Body of pancreas (tissue), 4 donors: Measurements from ENCODE around the gene ARHGAP18. TPM values are rescaled to one million over a fixed set of nuclear protein-coding genes. Genes with fewer than 3 reads are reported as not detected.

Experiments
- ATAC-seq: fragments of 150-250 bp; one replicate; pipeline ENCODE4 v1.9.1; 2016
- DNase-seq, 4 donors: peaks; one replicate each; pipeline ENCODE4 v3.0.0-alpha.2; 2019
- H3K27ac ChIP-seq, 4 donors: fragments of 200-600 bp; sonication (generic); 1 replicate in 3 of 4; 2 replicates in 1 of 4; pipeline versions ENCODE4 v1.5.1 to v1.6.1; 2016 to 2019; ENCODE audit warnings: mild to moderate bottlenecking in 1 of 4, mixed read lengths in 1 of 4, moderate library complexity in 1 of 4
- H3K27me3 ChIP-seq, 2 donors: fragments of 200-600 bp; sonication (generic); one replicate each; pipeline ENCODE4 v1.6.0; 2016; ENCODE audit warnings: mild to moderate bottlenecking in 1 of 2
- H3K36me3 ChIP-seq, 2 donors: fragments of 200-600 bp; sonication (generic); replicated peaks in 1 of 2; 2 replicates each; pipeline ENCODE4 v1.5.1; 2016; ENCODE audit warnings: low read depth in 2 of 2; ENCODE audit not compliant: insufficient read depth in 1 of 2
- H3K4me1 ChIP-seq: fragments of 200-600 bp; sonication (generic); one replicate; pipeline ENCODE4 v1.6.0; 2016
- H3K4me3 ChIP-seq, 2 donors: fragments of 200-600 bp; sonication (generic); 1 replicate in 1 of 2; 2 replicates in 1 of 2; pipeline ENCODE4 v1.5.1; 2016 to 2019
- H3K9me3 ChIP-seq, 3 donors: fragments of 200-600 bp; sonication (generic); 1 replicate in 2 of 3; 2 replicates in 1 of 3; pipeline ENCODE4 v1.5.1; 2016
- POLR2A ChIP-seq, 3 donors: fragments of 450-650 bp; IDR thresholded peaks; one replicate each; pipeline ENCODE4 v1.6.1; 2016; ENCODE audit warnings: antibody characterized with exemption in 3 of 3, mild to moderate bottlenecking in 2 of 3
- WGBS, 2 donors: methylation state at CpG; one replicate each; pipeline ENCODE4 v1.1.5; 2017; 5-methylcytosine and 5-hydroxymethylcytosine counted together
- intact Hi-C: fragments of 100-400 bp; cut with DNase I; formaldehyde crosslinking; loops from one replicate; pipeline ENCODE4 v1.15.1; 2023
- total RNA-seq, 2 donors: library from RNA; depleted of rRNA; stranded (reverse); fragments of >200 nt; gene quantifications; one replicate each; pipeline ENCODE4 v1.1.0, GENCODE V29; 2016
- TF ChIP-seq, protein P1 (sequence below), 7 experiments: fragments of 450-650 bp in 4 of 7; fragments of 200-600 bp in 3 of 7; sonication (generic) in 3 of 7; IDR thresholded peaks; one replicate each; pipeline ENCODE4 v1.5.1; 2016 to 2019; ENCODE audit warnings: antibody characterized with exemption in 7 of 7

The ARHGAP18 gene
- total RNA-seq, 2 donors from 2014 or later, result 16.2 to 30.6 TPM

DNA sequence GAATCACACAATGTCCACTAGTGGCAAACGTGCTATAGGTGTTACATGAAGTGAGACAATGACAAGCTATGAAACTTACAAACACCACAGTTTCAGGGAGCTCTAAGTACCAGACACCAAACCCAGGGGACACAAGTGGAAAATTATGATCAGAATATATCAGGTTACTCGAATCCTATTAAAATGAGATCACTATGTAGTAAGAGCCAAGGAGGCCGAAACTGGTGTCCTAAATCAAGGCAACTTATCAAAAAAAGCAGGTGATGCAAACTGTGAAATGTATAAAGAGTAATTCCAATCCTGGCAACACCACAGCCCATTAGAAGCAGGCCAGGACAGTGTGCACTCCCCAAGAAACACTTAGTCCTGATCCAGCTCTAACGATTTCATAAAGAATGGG, 100.3 kb downstream of the ARHGAP18 start:
- H3K4me3 ChIP-seq, result no peak overlapping the region
- no peaks in the 10 kb centered on the region for H3K27me3 ChIP-seq
- intact Hi-C loops, result no loop called here
- no peak overlapping the region for H3K27ac ChIP-seq
- DNase-seq (no peak), ATAC-seq (no peak)
- no peaks in the 10 kb centered on the region for H3K9me3 ChIP-seq
- 70 to 71% methylated on average over 4 of the region's 4 CpGs for WGBS, 2 donors
- H3K4me1 ChIP-seq, result no peaks in the 10 kb centered on the region
- TF ChIP-seq POLR2A (IDR thresholded peaks at IDR 0.05), result no peak
- TF ChIP-seq, protein P1, sequence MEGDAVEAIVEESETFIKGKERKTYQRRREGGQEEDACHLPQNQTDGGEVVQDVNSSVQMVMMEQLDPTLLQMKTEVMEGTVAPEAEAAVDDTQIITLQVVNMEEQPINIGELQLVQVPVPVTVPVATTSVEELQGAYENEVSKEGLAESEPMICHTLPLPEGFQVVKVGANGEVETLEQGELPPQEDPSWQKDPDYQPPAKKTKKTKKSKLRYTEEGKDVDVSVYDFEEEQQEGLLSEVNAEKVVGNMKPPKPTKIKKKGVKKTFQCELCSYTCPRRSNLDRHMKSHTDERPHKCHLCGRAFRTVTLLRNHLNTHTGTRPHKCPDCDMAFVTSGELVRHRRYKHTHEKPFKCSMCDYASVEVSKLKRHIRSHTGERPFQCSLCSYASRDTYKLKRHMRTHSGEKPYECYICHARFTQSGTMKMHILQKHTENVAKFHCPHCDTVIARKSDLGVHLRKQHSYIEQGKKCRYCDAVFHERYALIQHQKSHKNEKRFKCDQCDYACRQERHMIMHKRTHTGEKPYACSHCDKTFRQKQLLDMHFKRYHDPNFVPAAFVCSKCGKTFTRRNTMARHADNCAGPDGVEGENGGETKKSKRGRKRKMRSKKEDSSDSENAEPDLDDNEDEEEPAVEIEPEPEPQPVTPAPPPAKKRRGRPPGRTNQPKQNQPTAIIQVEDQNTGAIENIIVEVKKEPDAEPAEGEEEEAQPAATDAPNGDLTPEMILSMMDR (IDR thresholded peaks at IDR 0.05), result no peak
- H3K36me3 ChIP-seq, result peaks cover 0 to 4% of the 10 kb centered on the region in 2 donors

DNA sequence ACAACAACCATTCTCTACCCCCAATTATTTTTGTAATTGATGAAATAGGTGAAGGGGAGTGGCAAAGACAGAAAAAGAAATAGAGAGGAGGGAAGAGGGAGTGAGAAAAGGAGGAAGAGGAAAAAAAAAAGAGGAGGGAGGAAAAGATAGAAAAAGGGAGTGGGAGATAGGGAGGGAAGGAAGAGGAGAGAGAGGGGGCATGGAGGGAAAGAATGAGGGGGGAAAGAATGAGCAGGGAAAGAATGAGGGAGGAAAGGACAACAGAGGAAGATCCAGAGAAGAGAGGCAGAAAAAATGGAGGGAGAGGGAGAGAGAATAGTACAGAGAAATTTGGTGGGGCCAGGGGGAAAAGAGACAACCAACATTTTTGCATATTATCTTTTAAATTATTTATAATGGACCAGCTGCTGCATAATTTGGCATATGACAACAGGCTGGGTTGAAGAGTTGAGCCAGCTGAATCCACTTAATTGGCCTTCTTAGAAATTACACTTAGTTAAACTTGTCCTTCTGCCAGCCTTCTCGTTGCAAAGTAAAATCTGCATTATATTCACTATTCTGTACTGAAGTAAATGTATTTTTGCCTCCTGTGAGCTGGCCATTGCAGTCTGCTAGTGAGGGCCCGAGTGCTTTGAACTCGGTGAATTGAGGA, 101.0 kb downstream of the ARHGAP18 start:
- H3K4me1 ChIP-seq, result no peaks in the 10 kb centered on the region
- TF ChIP-seq POLR2A (IDR thresholded peaks at IDR 0.05), result no peak
- TF ChIP-seq, protein P1 (IDR thresholded peaks at IDR 0.05), result no peak
- no peaks in the 10 kb centered on the region for H3K9me3 ChIP-seq
- no peak for DNase-seq
- no peak for ATAC-seq
- H3K27me3 ChIP-seq, result no peaks in the 10 kb centered on the region
- intact Hi-C loops, result no loop called here
- no peak overlapping the region for H3K27ac ChIP-seq
- H3K4me3 ChIP-seq, result no peak overlapping the region
- H3K36me3 ChIP-seq, result peaks cover 0 to 4% of the 10 kb centered on the region in 2 donors
- WGBS, 2 donors, result 68 to 87% methylated on average over 3 of the region's 3 CpGs

DNA sequence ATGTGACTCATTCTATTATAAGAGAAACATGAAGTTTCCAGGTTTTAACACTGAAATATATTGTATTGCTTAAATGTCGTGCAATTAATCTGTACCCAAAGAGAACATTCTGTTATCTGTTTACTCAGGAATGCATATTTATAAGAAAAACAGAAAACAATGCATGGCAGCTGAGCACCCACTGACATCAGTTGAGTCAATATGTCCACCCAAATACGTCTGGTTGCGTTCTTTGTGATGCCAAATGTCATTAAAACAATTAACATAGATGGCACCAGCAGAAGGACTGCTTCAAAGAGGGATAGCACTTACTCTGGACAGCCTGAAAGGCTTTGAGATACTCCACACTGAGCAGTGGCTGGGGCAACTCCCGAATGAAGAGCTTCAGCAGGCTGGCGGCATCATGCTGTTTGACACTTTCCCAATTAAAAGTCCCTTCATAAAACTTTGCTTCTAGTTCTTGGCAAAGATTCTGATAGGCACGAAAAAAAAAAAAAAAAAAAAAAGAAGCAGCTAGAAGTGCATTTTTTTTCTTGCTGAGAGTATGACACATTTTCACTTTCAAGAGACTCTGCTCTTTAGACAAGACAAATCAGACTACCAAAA, 102.3 kb downstream of the ARHGAP18 start:
- intact Hi-C loops, result no loop called here
- Histone ChIP-seq H3K4me1 (no peaks in the 10 kb centered on the region), H3K36me3 (peaks cover 0 to 4% of the 10 kb centered on the region in 2 donors), H3K4me3 (no peak overlapping the region), H3K27me3 (no peaks in the 10 kb centered on the region), H3K9me3 (no peaks in the 10 kb centered on the region), H3K27ac (no peak overlapping the region)
- no peak for TF ChIP-seq POLR2A (IDR thresholded peaks at IDR 0.05)
- TF ChIP-seq, protein P1 (IDR thresholded peaks at IDR 0.05), result no peak
- WGBS, 2 donors, result 71% methylated on average over 6 of the region's 6 CpGs
- DNase-seq (no peak), ATAC-seq (no peak)

DNA sequence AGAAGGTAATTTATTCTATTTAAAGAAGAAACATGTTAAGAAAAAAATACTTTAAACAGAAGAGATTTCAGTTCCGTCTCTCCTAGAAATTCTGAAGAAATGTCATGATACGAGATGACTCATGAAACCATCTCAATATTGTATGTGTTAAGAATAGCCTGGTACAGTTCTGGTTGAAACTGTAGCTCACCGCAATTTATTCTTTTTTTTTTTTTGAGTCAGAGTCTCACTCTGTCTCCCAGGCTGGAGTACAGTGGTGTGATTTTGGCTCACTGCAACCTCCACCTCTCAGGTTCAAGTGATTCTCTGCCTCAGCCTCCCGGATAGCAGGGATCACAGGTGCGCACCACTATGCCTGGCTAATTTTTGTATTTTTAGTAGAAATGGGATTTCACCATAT, 103.3 kb downstream of the ARHGAP18 start:
- 90 to 93% methylated on average over 5 of the region's 5 CpGs for WGBS, 2 donors
- TF ChIP-seq, protein P1 (IDR thresholded peaks at IDR 0.05), result no peak
- TF ChIP-seq POLR2A (IDR thresholded peaks at IDR 0.05), result no peak
- no peaks in the 10 kb centered on the region for H3K9me3 ChIP-seq
- DNase-seq (no peak), ATAC-seq (no peak)
- H3K36me3 ChIP-seq, result peaks cover 0 to 4% of the 10 kb centered on the region in 2 donors
- intact Hi-C loops, result no loop called here
- H3K4me1 ChIP-seq, result no peaks in the 10 kb centered on the region
- no peak overlapping the region for H3K27ac ChIP-seq
- no peaks in the 10 kb centered on the region for H3K27me3 ChIP-seq
- H3K4me3 ChIP-seq, result no peak overlapping the region

DNA sequence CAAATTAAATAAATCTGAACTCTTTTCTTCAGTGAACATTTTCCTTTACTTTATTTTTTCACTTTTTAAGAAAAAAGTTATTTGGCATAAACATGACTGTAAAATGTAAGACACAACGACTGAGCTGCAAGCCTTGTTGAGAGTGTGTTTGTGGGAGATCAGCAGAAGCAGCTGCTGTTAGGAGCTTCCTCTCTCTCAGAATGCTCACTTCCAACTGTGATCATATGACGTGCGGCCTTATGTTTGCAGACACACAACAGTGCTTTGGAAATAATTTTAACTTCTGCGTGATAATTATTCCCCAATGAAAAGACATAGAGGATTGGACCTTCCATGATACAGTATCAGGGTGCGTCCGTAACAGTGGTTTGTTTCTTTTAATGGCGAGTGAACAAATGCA, 104.0 kb downstream of the ARHGAP18 start:
- WGBS, 2 donors, result 85 to 87% methylated on average over 7 of the region's 7 CpGs

More for the DNA sequence above, 104.0 kb downstream of the ARHGAP18 start:
- DNase-seq, result peak in 1 of 4 donors; percentile 25
- Histone ChIP-seq H3K27me3 (no peaks in the 10 kb centered on the region), H3K4me3 (no peak overlapping the region), H3K27ac (no peak overlapping the region), H3K36me3 (peaks cover 0 to 4% of the 10 kb centered on the region in 2 donors), H3K9me3 (no peaks in the 10 kb centered on the region), H3K4me1 (no peaks in the 10 kb centered on the region)
- TF ChIP-seq, protein P1 (IDR thresholded peaks at IDR 0.05), result no peak
- no peak for TF ChIP-seq POLR2A (IDR thresholded peaks at IDR 0.05)
- no peak for ATAC-seq
- intact Hi-C loops, result no loop called here
